PC-9 (cell line): ENCODE data around the gene DOCK9. TPM values are rescaled to one million over a fixed set of nuclear protein-coding genes. Genes with fewer than 3 reads are reported as not detected.

Experiments
- BruUV-seq: library from RNA; stranded (reverse); fragments of 400-500 nt; replicated peaks from 2 replicates; lab custom pipeline; 2021; lab: Mats Ljungman, UMichigan
- CTCF ChIA-PET: fragments of 300-600 bp; sonication (Branson Sonifier 250); formaldehyde crosslinking; loops from one replicate; lab custom pipeline; 2022; ENCODE audit warnings: antibody characterized with exemption; lab: Charles Lee
- POLR2A ChIA-PET: fragments of 300-600 bp; sonication (Branson Sonifier 250); formaldehyde crosslinking; loops from one replicate; lab custom pipeline; 2022; ENCODE audit warnings: antibody characterized with exemption; ENCODE audit not compliant: unreplicated experiment; lab: Charles Lee
- DNase-seq, 2 experiments: peaks; one replicate each; pipeline versions ENCODE4 v3.0.0 to v3.0.0-alpha.2; 2015 to 2022; ENCODE audit warnings: mixed read lengths in 1 of 2
- H2AFZ ChIP-seq: fragments of 200-600 bp; sonication (generic); 2 replicates; pipeline ENCODE4 v1.8.1; 2017; ENCODE audit warnings: antibody characterized with exemption
- H3F3A ChIP-seq: fragments of 200-600 bp; sonication (generic); 2 replicates; pipeline ENCODE4 v1.8.1; 2017; ENCODE audit warnings: antibody characterized with exemption, mild to moderate bottlenecking, low read depth; ENCODE audit not compliant: insufficient read depth
- H3K27ac ChIP-seq: fragments of 200-600 bp; sonication (generic); 2 replicates; pipeline ENCODE4 v1.6.1; 2016; ENCODE audit warnings: mixed run types
- H3K27me3 ChIP-seq: fragments of 200-600 bp; sonication (generic); 2 replicates; pipeline ENCODE4 v1.6.1; 2016; ENCODE audit warnings: low read depth, mixed run types; ENCODE audit not compliant: insufficient read depth
- H3K36me3 ChIP-seq: fragments of 200-600 bp; sonication (generic); 2 replicates; pipeline ENCODE4 v1.6.1; 2016; ENCODE audit warnings: low read depth, mixed run types
- H3K4me1 ChIP-seq: fragments of 200-600 bp; sonication (generic); replicated peaks from 2 replicates; pipeline ENCODE4 v1.6.1; 2016; ENCODE audit warnings: mixed run types; ENCODE audit not compliant: insufficient read depth
- H3K4me2 ChIP-seq: fragments of 200-600 bp; sonication (generic); 2 replicates; pipeline ENCODE4 v1.6.1; 2017; ENCODE audit warnings: mixed run types
- H3K4me3 ChIP-seq: fragments of 200-600 bp; sonication (generic); 2 replicates; pipeline ENCODE4 v1.6.1; 2016; ENCODE audit warnings: mixed run types
- H3K79me2 ChIP-seq: fragments of 200-600 bp; sonication (generic); 2 replicates; pipeline ENCODE4 v1.6.1; 2017; ENCODE audit warnings: low read depth, mixed run types
- H3K9me2 ChIP-seq: fragments of 200-600 bp; sonication (generic); 2 replicates; pipeline ENCODE4 v1.8.1; 2017; ENCODE audit warnings: mild to moderate bottlenecking; ENCODE audit not compliant: insufficient read depth
- H3K9me3 ChIP-seq: fragments of 200-600 bp; sonication (generic); 2 replicates; pipeline ENCODE4 v1.8.1; 2016; ENCODE audit warnings: low read depth; ENCODE audit not compliant: insufficient read depth
- H4K20me1 ChIP-seq: fragments of 200-600 bp; sonication (generic); 2 replicates; pipeline ENCODE4 v1.8.1; 2017; ENCODE audit not compliant: insufficient read depth
- CTCF ChIP-seq: fragments of 200-600 bp; sonication (generic); conservative IDR thresholded peaks from 2 replicates; pipeline ENCODE4 v1.6.1; 2017; ENCODE audit warnings: mixed run types, antibody characterized with exemption, mild to moderate bottlenecking, moderate library complexity
- EZH2 ChIP-seq: fragments of 200-600 bp; sonication (generic); IDR thresholded peaks from 2 replicates; pipeline ENCODE4 v1.8.0; 2017; ENCODE audit warnings: antibody characterized with exemption, low read depth
- intact Hi-C: fragments of 100-400 bp; cut with micrococcal nuclease; formaldehyde crosslinking; loops from one replicate; pipeline ENCODE4 v1.10.0; 2022; ENCODE audit not compliant: unreplicated experiment
- total RNA-seq: library from RNA; stranded (reverse); gene quantifications from 2 replicates; pipeline ENCODE4 v1.2.3, GENCODE V29; 2021

The DOCK9 gene
- total RNA-seq, 1 experiment from 2014 or later, result 69.5 TPM

GRCh38 chr13:98804336-98804855 lies 173.5 kb downstream of the DOCK9 start:
- no peaks in the 10 kb centered on the region for H3K9me3 ChIP-seq
- no peak overlapping the region for H2AFZ ChIP-seq
- no peaks in the 10 kb centered on the region for H4K20me1 ChIP-seq
- H3F3A ChIP-seq, result no peaks in the 10 kb centered on the region; the same call in 1 of the 2 replicates
- no peaks in the 10 kb centered on the region for H3K27me3 ChIP-seq
- no peak overlapping the region for H3K27ac ChIP-seq
- H3K4me2 ChIP-seq, result no peak overlapping the region
- intact Hi-C loops, result no loop called here
- DNase-seq, result no peak
- POLR2A ChIA-PET, result no interaction called here
- no peak overlapping the region for H3K4me3 ChIP-seq
- no TSS peak for BruUV-seq
- H3K79me2 ChIP-seq, result no peaks in the 10 kb centered on the region
- H3K4me1 ChIP-seq, result no peaks in the 10 kb centered on the region
- no peaks in the 10 kb centered on the region for H3K9me2 ChIP-seq
- 0 out of 2 replicates have a peak, but pooled peaks cover 13% of the 10 kb centered on the region for H3K36me3 ChIP-seq
- TF ChIP-seq CTCF (no peak), EZH2 (no peak)
- CTCF ChIA-PET, result no interaction called here

- Histone ChIP-seq H4K20me1 (no peaks in the 10 kb centered on the region), H3K9me3 (no peaks in the 10 kb centered on the region), H3K4me2 (no peak overlapping the region), H3K27ac (no peak overlapping the region), H3K4me1 (no peaks in the 10 kb centered on the region), H3K9me2 (no peaks in the 10 kb centered on the region), H3K79me2 (no peaks in the 10 kb centered on the region), H2AFZ (no peak overlapping the region), H3F3A (no peaks in the 10 kb centered on the region; the same call in 1 of the 2 replicates), H3K27me3 (no peaks in the 10 kb centered on the region), H3K4me3 (no peak overlapping the region), H3K36me3 (0 out of 2 replicates have a peak, but pooled peaks cover 17% of the 10 kb centered on the region)
- CTCF ChIA-PET, result no interaction called here
- no peak for DNase-seq
- no TSS peak for BruUV-seq
- intact Hi-C loops, result no loop called here
- TF ChIP-seq CTCF (no peak), EZH2 (no peak)
- POLR2A ChIA-PET, result no interaction called here
Measured at GRCh38 chr13:98803921-98804320, 173.9 kb downstream of the DOCK9 start.

GRCh38 chr13:98803111-98803561 lies 174.7 kb downstream of the DOCK9 start:
- no peak for TF ChIP-seq EZH2
- no peak for TF ChIP-seq CTCF
- H3K27ac ChIP-seq, result no peak overlapping the region
- CTCF ChIA-PET, result no interaction called here

More at GRCh38 chr13:98803111-98803561, 174.7 kb downstream of the DOCK9 start:
- Histone ChIP-seq H3F3A (no peaks in the 10 kb centered on the region), H3K4me3 (no peak overlapping the region), H3K4me2 (no peak overlapping the region), H3K4me1 (no peaks in the 10 kb centered on the region), H3K27me3 (no peaks in the 10 kb centered on the region), H3K9me2 (no peaks in the 10 kb centered on the region), H3K79me2 (no peaks in the 10 kb centered on the region), H2AFZ (no peak overlapping the region), H4K20me1 (no peaks in the 10 kb centered on the region), H3K36me3 (0 out of 2 replicates have a peak, but pooled peaks cover 17% of the 10 kb centered on the region), H3K9me3 (no peaks in the 10 kb centered on the region)
- intact Hi-C loops, result no loop called here
- POLR2A ChIA-PET, result no interaction called here
- no TSS peak for BruUV-seq
- no peak for DNase-seq
